ENCODE measurements around the gene RCAN1.

Gene RCAN1

DNA sequence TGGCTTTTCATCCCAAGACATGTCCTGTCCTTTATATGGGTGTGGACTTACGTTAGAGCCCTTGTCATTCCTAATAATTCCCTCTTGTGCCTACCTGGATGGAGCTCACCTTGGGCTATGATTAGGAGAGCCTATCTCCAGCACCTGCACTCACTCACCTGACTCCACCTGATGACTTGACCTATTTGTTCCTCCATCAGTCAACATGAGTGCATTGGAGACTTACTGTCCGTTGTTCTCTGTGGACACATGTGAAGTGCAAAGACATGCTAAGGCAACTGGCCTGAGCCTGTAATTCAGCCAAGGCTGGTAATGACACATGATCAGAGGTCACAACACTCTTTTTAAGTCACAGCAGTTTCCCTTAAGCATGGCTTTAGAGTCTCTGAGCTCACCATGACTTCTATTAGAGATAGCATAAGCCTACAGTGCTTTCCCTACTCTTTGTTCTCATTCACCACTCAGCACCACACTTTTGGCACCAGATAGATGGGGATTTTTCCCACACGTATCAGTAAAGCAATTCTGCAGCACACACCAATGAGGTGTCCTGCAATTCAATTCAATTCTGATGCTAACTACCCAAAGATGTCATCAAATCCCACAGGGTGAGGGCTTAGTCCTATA is 112.3 kb downstream of the RCAN1 start:
- Histone ChIP-seq H3K36me3 (replicated peaks; ENCODE audit: low read depth, low read length) (no peaks in the 10 kb centered on the region), H3K27me3 (ENCODE audit: low read depth, low read length) (no peaks in the 10 kb centered on the region; the same call in 1 of the 2 replicates), H3K4me1 (ENCODE audit: low read length) (no peaks in the 10 kb centered on the region), H3K4me2 (ENCODE audit: low read length) (no peak overlapping the region), H3K79me2 (ENCODE audit: low read length) (no peaks in the 10 kb centered on the region), H3K9me3 (ENCODE audit: insufficient read depth, low read length) (no peaks in the 10 kb centered on the region), H3K9ac (ENCODE audit: low read length) (no peak overlapping the region), H3K4me3 (ENCODE audit: low read length) (no peak overlapping the region), H4K20me1 (ENCODE audit: insufficient read depth, low read length) (no peaks in the 10 kb centered on the region), H2AFZ (ENCODE audit: low read depth, low read length) (no peak overlapping the region), H3K27ac (ENCODE audit: low read length) (no peak overlapping the region)
- TF ChIP-seq EZH2phosphoT487 (IDR thresholded peaks at IDR 0.05; ENCODE audit: low read depth) (no peak), CTCF (IDR thresholded peaks at IDR 0.05; ENCODE audit: low read depth, low read length) (no peak)

DNA sequence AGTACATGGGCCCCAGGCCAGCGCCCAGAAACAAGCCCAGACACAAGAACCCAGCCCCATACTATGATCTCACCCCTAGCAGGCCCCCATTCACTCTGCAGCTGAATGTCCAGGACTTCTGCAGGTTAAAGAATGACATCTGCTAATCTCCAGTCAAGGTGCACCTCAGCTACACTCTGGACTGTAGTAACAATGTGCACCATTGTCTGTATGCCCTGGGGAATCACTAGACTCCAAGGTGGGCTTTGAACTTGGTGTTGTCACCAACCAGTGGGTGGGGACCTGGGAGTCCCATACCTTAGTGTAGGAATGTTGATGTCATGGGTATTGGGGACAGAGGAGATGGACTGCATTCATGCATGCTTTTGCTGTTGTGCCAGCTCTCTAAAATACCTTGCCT is 113.2 kb downstream of the RCAN1 start:
- H3K27ac ChIP-seq (ENCODE audit: low read length): no peak overlapping the region
- H3K9ac ChIP-seq (ENCODE audit: low read length): no peak overlapping the region
- no peaks in the 10 kb centered on the region for H3K9me3 ChIP-seq (ENCODE audit: insufficient read depth, low read length)
- H3K27me3 ChIP-seq (ENCODE audit: low read depth, low read length): no peaks in the 10 kb centered on the region
- H3K36me3 ChIP-seq (replicated peaks; ENCODE audit: low read depth, low read length): no peaks in the 10 kb centered on the region
- no peaks in the 10 kb centered on the region for H3K4me1 ChIP-seq (ENCODE audit: low read length)
- no peak overlapping the region for H3K4me2 ChIP-seq (ENCODE audit: low read length)
- TF ChIP-seq EZH2phosphoT487 (IDR thresholded peaks at IDR 0.05; ENCODE audit: low read depth) (no peak), CTCF (IDR thresholded peaks at IDR 0.05; ENCODE audit: low read depth, low read length) (no peak)
- no peaks in the 10 kb centered on the region for H3K79me2 ChIP-seq (ENCODE audit: low read length)
- no peak overlapping the region for H2AFZ ChIP-seq (ENCODE audit: low read depth, low read length)
- no peak overlapping the region for H3K4me3 ChIP-seq (ENCODE audit: low read length)
- no peaks in the 10 kb centered on the region for H4K20me1 ChIP-seq (ENCODE audit: insufficient read depth, low read length)

DNA sequence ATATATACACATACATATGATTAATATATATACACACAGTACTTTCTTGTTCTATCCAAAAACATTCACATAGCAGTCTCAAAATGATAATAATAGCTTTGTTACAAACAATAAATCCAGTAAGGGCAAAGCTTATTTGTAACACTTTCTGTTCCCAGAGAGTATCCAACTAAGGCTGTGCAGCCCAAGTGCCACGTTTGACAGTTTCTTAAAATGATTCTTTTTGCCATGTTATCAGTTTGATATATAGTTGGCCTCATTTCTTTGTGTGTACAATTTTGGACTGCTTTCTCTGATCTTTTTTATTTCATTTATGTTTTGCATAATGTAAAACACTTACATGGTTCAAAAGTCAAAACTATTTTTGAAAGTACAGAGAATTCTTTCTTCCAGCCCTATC is 114.7 kb downstream of the RCAN1 start:
- Histone ChIP-seq H3K27ac (ENCODE audit: low read length) (no peak overlapping the region), H3K27me3 (ENCODE audit: low read depth, low read length) (no peaks in the 10 kb centered on the region), H3K9ac (ENCODE audit: low read length) (no peak overlapping the region), H3K36me3 (replicated peaks; ENCODE audit: low read depth, low read length) (no peaks in the 10 kb centered on the region), H3K4me3 (ENCODE audit: low read length) (no peak overlapping the region), H4K20me1 (ENCODE audit: insufficient read depth, low read length) (no peaks in the 10 kb centered on the region), H2AFZ (ENCODE audit: low read depth, low read length) (no peak overlapping the region), H3K4me2 (ENCODE audit: low read length) (no peak overlapping the region), H3K4me1 (ENCODE audit: low read length) (no peaks in the 10 kb centered on the region), H3K9me3 (ENCODE audit: insufficient read depth, low read length) (no peaks in the 10 kb centered on the region), H3K79me2 (ENCODE audit: low read length) (no peaks in the 10 kb centered on the region)
- TF ChIP-seq EZH2phosphoT487 (IDR thresholded peaks at IDR 0.05; ENCODE audit: low read depth) (no peak), CTCF (IDR thresholded peaks at IDR 0.05; ENCODE audit: low read depth, low read length) (no peak)

DNA sequence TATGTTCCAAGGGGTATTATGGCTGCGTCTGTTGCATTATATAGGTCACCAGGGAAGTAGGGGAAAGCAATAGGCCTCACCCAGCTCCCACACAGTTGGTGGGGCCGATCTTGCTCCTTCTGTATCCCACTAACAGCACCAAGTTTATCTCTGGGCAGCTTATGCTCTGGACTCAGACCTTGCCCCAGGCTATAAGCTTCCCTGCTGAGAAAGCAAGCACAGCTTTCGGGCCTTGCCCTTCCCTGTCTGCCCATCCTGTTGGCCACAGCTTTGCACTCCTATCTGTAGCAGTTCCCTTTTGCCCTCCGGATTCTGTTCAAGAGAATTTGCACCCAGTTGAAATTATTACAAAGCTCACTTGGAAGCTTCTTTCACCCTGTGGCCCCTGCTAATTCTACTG is 115.8 kb downstream of the RCAN1 start:
- Histone ChIP-seq H3K36me3 (replicated peaks; ENCODE audit: low read depth, low read length) (no peaks in the 10 kb centered on the region), H3K27ac (ENCODE audit: low read length) (no peak overlapping the region), H3K79me2 (ENCODE audit: low read length) (no peaks in the 10 kb centered on the region), H3K9me3 (ENCODE audit: insufficient read depth, low read length) (no peaks in the 10 kb centered on the region), H2AFZ (ENCODE audit: low read depth, low read length) (no peak overlapping the region), H3K27me3 (ENCODE audit: low read depth, low read length) (no peaks in the 10 kb centered on the region), H3K9ac (ENCODE audit: low read length) (no peak overlapping the region), H3K4me2 (ENCODE audit: low read length) (no peak overlapping the region), H4K20me1 (ENCODE audit: insufficient read depth, low read length) (no peaks in the 10 kb centered on the region), H3K4me1 (ENCODE audit: low read length) (no peaks in the 10 kb centered on the region), H3K4me3 (ENCODE audit: low read length) (no peak overlapping the region)
- TF ChIP-seq EZH2phosphoT487 (IDR thresholded peaks at IDR 0.05; ENCODE audit: low read depth): no peak
- no peak for TF ChIP-seq CTCF (IDR thresholded peaks at IDR 0.05; ENCODE audit: low read depth, low read length)

Data from OCI-LY3 (cell line).